ENCODE measurements around the gene STAC3. TPM values are rescaled to one million over a fixed set of nuclear protein-coding genes. Genes with fewer than 3 reads are reported as not detected.

Gene STAC3
- total RNA-seq, 1 experiment from 2014 or later, result 2.5 TPM

- ATAC-seq, result no peak
- peaks cover 6 to 34% of the 10 kb centered on the region in 2 experiments; a peak in 3 of 4 replicates for H3K4me1 ChIP-seq (ENCODE audit: control insufficient read depth in 1 of 2, insufficient read depth in 2 of 2, low read length in 2 of 2)
- no peak overlapping the region for H3K4me3 ChIP-seq (replicated peaks in 1 of 2; ENCODE audit: low read depth in 1 of 2, low read length in 2 of 2)
- no peak for TF ChIP-seq MAX (IDR thresholded peaks at IDR 0.05)
- TF ChIP-seq ZFX (IDR thresholded peaks at IDR 0.05), result no peak
- TF ChIP-seq REST (IDR thresholded peaks at IDR 0.05; ENCODE audit: low read depth), result no peak
- TF ChIP-seq, protein P1, sequence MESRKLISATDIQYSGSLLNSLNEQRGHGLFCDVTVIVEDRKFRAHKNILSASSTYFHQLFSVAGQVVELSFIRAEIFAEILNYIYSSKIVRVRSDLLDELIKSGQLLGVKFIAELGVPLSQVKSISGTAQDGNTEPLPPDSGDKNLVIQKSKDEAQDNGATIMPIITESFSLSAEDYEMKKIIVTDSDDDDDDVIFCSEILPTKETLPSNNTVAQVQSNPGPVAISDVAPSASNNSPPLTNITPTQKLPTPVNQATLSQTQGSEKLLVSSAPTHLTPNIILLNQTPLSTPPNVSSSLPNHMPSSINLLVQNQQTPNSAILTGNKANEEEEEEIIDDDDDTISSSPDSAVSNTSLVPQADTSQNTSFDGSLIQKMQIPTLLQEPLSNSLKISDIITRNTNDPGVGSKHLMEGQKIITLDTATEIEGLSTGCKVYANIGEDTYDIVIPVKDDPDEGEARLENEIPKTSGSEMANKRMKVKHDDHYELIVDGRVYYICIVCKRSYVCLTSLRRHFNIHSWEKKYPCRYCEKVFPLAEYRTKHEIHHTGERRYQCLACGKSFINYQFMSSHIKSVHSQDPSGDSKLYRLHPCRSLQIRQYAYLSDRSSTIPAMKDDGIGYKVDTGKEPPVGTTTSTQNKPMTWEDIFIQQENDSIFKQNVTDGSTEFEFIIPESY (IDR thresholded peaks at IDR 0.05; ENCODE audit: extremely low read depth, insufficient replicate concordance, low read length), result no peak
- TF ChIP-seq TCF7L2 (IDR thresholded peaks at IDR 0.05; ENCODE audit: borderline replicate concordance, extremely low read depth, insufficient read depth, insufficient read length), result no peak
- TF ChIP-seq ZNF274 (IDR thresholded peaks at IDR 0.05; ENCODE audit: low read depth, low read length), result no peak
- no peak for TF ChIP-seq JUND (IDR thresholded peaks at IDR 0.05)
- TF ChIP-seq SIN3A (IDR thresholded peaks at IDR 0.05; ENCODE audit: low read depth), result no peak
- TF ChIP-seq ELF1 (IDR thresholded peaks at IDR 0.05; ENCODE audit: borderline replicate concordance, low read depth), result no peak
- TF ChIP-seq SP1 (IDR thresholded peaks at IDR 0.05; ENCODE audit: low read depth), result no peak
- TF ChIP-seq CTCF (IDR thresholded peaks at IDR 0.05 in 2 of 3, conservative IDR thresholded peaks at IDR 0.05 in 1 of 3; ENCODE audit: borderline replicate concordance in 1 of 3, insufficient read depth in 1 of 3, low read depth in 2 of 3, low read length in 2 of 3), result no peak
- TF ChIP-seq CEBPB (IDR thresholded peaks at IDR 0.05; ENCODE audit: low read depth), result no peak
- no peak for TF ChIP-seq YY1 (IDR thresholded peaks at IDR 0.05; ENCODE audit: extremely low read depth, insufficient replicate concordance, low read depth, low read length)
- no peaks in the 10 kb centered on the region for H3K36me3 ChIP-seq (ENCODE audit: control insufficient read depth in 1 of 2, insufficient read depth in 2 of 2, low read length in 2 of 2)
- H3K79me2 ChIP-seq (ENCODE audit: insufficient read depth, low read length), result no peaks in the 10 kb centered on the region
- H3K4me2 ChIP-seq (ENCODE audit: low read length), result no peak overlapping the region
- H3K9me2 ChIP-seq (ENCODE audit: insufficient read depth), result no peaks in the 10 kb centered on the region
- H2AFZ ChIP-seq (ENCODE audit: low read depth, low read length, poor library complexity, severe bottlenecking), result no peak overlapping the region
- BruUV-seq (replicated peaks), result no TSS peak
- no peak for DNase-seq (ENCODE audit: low read depth, low spot score)
- intact Hi-C loops (cut with micrococcal nuclease), result no loop called here
- H3K9ac ChIP-seq (ENCODE audit: low read length), result no peak overlapping the region
- H4K20me1 ChIP-seq (ENCODE audit: insufficient read depth), result no peaks in the 10 kb centered on the region
- ChIA-PET POLR2A (no interaction called here), RAD21 (ENCODE audit: low non-redundant PET in 1 of 2, low total read pairs in 2 of 2, uncharacterized antibody in 2 of 2, unreplicated experiment in 2 of 2) (no interaction called here), CTCF (interaction anchor here (1.2 kb wide), 1 partner anchor 21 kb away, joined by 3 read pairs; no protein-coding TSS in a partner anchor)
- no peaks in the 10 kb centered on the region for H3K9me3 ChIP-seq (ENCODE audit: control insufficient read depth in 1 of 2, insufficient read depth in 1 of 2, low read depth in 1 of 2, low read length in 2 of 2)
- no peak overlapping the region for H3K27ac ChIP-seq (ENCODE audit: low read depth, low read length)
- H3K27me3 ChIP-seq (ENCODE audit: insufficient read depth, low read length), result no peaks in the 10 kb centered on the region
Observed at GRCh38 chr12:57219205-57219992, 31.6 kb downstream of the STAC3 start.
